ENCODE measurements around the gene LDLRAD2. TPM values are rescaled to one million over a fixed set of nuclear protein-coding genes. Genes with fewer than 3 reads are reported as not detected.

LDLRAD2 gene
- polyA plus RNA-seq, 1 of the 3 experiments (the other 2 are of a cell fraction), result 0.02 TPM

- 56% methylated on average over 2 of the region's 2 CpGs for WGBS (ENCODE audit: low lambda C conversion rate)
- POLR2A ChIA-PET, result no interaction called here
Measured at GRCh38 chr1:21794656-21795055, 17.4 kb upstream of the LDLRAD2 start.

GRCh38 chr1:21795075-21795474, 17.0 kb upstream of the LDLRAD2 start:
- Histone ChIP-seq H2AFZ (ENCODE audit: low read depth) (no peak overlapping the region), H3F3A (replicated peaks; ENCODE audit: insufficient read depth) (no peaks in the 10 kb centered on the region), H3K27ac (ENCODE audit: low read depth in 2 of 2, low read length in 1 of 2) (no peak overlapping the region), H3K9me3 (no peaks in the 10 kb centered on the region), H3K9me2 (no peaks in the 10 kb centered on the region), H3K4me3 (ENCODE audit: low read depth in 2 of 2, low read length in 1 of 2) (no peak overlapping the region), H3K9ac (no peak overlapping the region), H3K79me2 (ENCODE audit: insufficient read depth) (no peaks in the 10 kb centered on the region), H3K27me3 (ENCODE audit: insufficient read depth) (no peaks in the 10 kb centered on the region), H4K20me1 (ENCODE audit: insufficient read depth) (no peaks in the 10 kb centered on the region), H3K4me2 (no peak overlapping the region), H3K36me3 (replicated peaks in 1 of 2; ENCODE audit: control insufficient read depth in 1 of 2, insufficient read depth in 2 of 2, low read length in 1 of 2) (no peaks in the 10 kb centered on the region), H3K4me1 (ENCODE audit: control insufficient read depth in 1 of 2, insufficient read depth in 2 of 2, low read depth in 1 of 2, low read length in 1 of 2) (no peaks in the 10 kb centered on the region)
- CTCF ChIA-PET, result interaction anchor here (1.5 kb wide), 1 partner anchor 13 kb away, joined by 6 read pairs; no protein-coding TSS in a partner anchor
- DNase-seq, result no peak
- POLR2A ChIA-PET, result no interaction called here
- TF ChIP-seq GATA2 (CRISPR knock-in tag; IDR thresholded peaks at IDR 0.05) (no peak), PBX3 (IDR thresholded peaks at IDR 0.05) (no peak), USF2 (IDR thresholded peaks at IDR 0.05; ENCODE audit: borderline replicate concordance, low read depth, low read length) (no peak), NRF1 (IDR thresholded peaks at IDR 0.05; ENCODE audit: low read depth, low read length) (no peak), REST (IDR thresholded peaks at IDR 0.05; ENCODE audit: low read depth, low read length) (no peak), MEF2A (IDR thresholded peaks at IDR 0.05; ENCODE audit: borderline replicate concordance, low read depth) (no peak), EZH2phosphoT487 (IDR thresholded peaks at IDR 0.05; ENCODE audit: borderline replicate concordance, low read depth) (no peak), TAF1 (IDR thresholded peaks at IDR 0.05; ENCODE audit: borderline replicate concordance, low read depth, low read length) (no peak), RFX5 (IDR thresholded peaks at IDR 0.05; ENCODE audit: low read length) (no peak)
- WGBS (ENCODE audit: low lambda C conversion rate), result 50% methylated on average over 6 of the region's 6 CpGs

More at GRCh38 chr1:21794656-21795055, 17.4 kb upstream of the LDLRAD2 start:
- Histone ChIP-seq H2AFZ (ENCODE audit: low read depth) (no peak overlapping the region), H3K9ac (no peak overlapping the region), H3K4me2 (no peak overlapping the region), H3K27me3 (ENCODE audit: insufficient read depth) (no peaks in the 10 kb centered on the region), H4K20me1 (ENCODE audit: insufficient read depth) (no peaks in the 10 kb centered on the region), H3K4me1 (ENCODE audit: control insufficient read depth in 1 of 2, insufficient read depth in 2 of 2, low read depth in 1 of 2, low read length in 1 of 2) (no peaks in the 10 kb centered on the region), H3K9me2 (no peaks in the 10 kb centered on the region), H3K4me3 (ENCODE audit: low read depth in 2 of 2, low read length in 1 of 2) (no peak overlapping the region), H3K27ac (ENCODE audit: low read depth in 2 of 2, low read length in 1 of 2) (no peak overlapping the region), H3K9me3 (no peaks in the 10 kb centered on the region), H3K36me3 (replicated peaks in 1 of 2; ENCODE audit: control insufficient read depth in 1 of 2, insufficient read depth in 2 of 2, low read length in 1 of 2) (no peaks in the 10 kb centered on the region), H3F3A (replicated peaks; ENCODE audit: insufficient read depth) (no peaks in the 10 kb centered on the region), H3K79me2 (ENCODE audit: insufficient read depth) (no peaks in the 10 kb centered on the region)
- CTCF ChIA-PET, result interaction anchor here (1.5 kb wide), 1 partner anchor 13 kb away, joined by 6 read pairs; no protein-coding TSS in a partner anchor
- TF ChIP-seq USF2 (IDR thresholded peaks at IDR 0.05; ENCODE audit: borderline replicate concordance, low read depth, low read length), result no peak
- no peak for TF ChIP-seq TEAD4 (IDR thresholded peaks at IDR 0.05; ENCODE audit: borderline replicate concordance, insufficient read depth)
- TF ChIP-seq MXI1 (IDR thresholded peaks at IDR 0.05; ENCODE audit: low read depth, low read length), result no peak
- no peak for DNase-seq

Measured in SK-N-SH (cell line).